ENCODE measurements around the gene ZNF473. TPM values are rescaled to one million over a fixed set of nuclear protein-coding genes. Genes with fewer than 3 reads are reported as not detected.

The ZNF473 gene
- total RNA-seq, 2 experiments from 2014 or later = 2.6 to 2.8 TPM

DNA sequence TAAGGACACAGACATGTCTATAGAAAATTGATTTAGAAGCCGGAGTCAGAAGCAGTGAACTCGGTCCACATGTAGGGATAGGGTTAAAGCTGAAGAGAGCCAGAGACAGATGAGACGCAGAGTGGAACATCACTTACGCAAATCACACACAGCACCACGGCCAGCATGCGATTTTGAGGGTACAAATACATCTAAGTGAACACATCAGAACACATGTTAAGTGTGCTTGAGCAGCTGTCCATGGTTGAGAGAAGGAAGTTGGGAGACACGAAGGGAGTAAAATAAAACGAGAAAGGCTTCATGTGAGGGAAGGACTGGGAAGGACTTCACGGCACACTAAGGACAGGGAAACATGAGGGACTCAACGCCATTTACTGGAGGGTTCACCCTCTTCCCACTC lies 39.5 kb upstream of the ZNF473 start:
- H3K27me3 ChIP-seq (ENCODE audit: control insufficient read depth in 1 of 2, insufficient read depth in 2 of 2, low read length in 2 of 2) = no peaks in the 10 kb centered on the region
- peaks cover 0 to 4% of the 10 kb centered on the region in 2 experiments for H3K9me3 ChIP-seq (ENCODE audit: control insufficient read depth in 1 of 2, insufficient read depth in 1 of 2, low read length in 2 of 2)
- H3K4me3 Mint-ChIP-seq = no peak overlapping the region
- intact Hi-C loops (cut with DNase I, micrococcal nuclease) = no loop called here
- peaks cover 54% of the 10 kb centered on the region for H3K36me3 ChIP-seq (ENCODE audit: insufficient read depth, low read length)
- no peak overlapping the region for H3K27ac ChIP-seq (ENCODE audit: low read depth in 1 of 2, low read length in 2 of 2)
- no peaks in the 10 kb centered on the region for H3K27me3 Mint-ChIP-seq
- ATAC-seq (ENCODE audit: poor library complexity) (no peak), DNase-seq (no peak)
- no peaks in the 10 kb centered on the region for H3K9me3 Mint-ChIP-seq
- POLR2A ChIA-PET = interaction anchor here (0.7 kb wide), 1 partner anchor 10 kb away, joined by 3 read pairs; no protein-coding TSS in a partner anchor
- CTCF ChIA-PET = interaction anchor here (0.5 kb wide), 1 partner anchor 50 kb away, joined by 3 read pairs; no protein-coding TSS in a partner anchor
- peaks cover 83% of the 10 kb centered on the region for H3K36me3 Mint-ChIP-seq (ENCODE audit: low read depth)
- no peak overlapping the region for H3K4me3 ChIP-seq (ENCODE audit: low read length)
- TF ChIP-seq CTCF (IDR thresholded peaks at IDR 0.05) = no peak
- no peak overlapping the region for H3K27ac Mint-ChIP-seq
- no peaks in the 10 kb centered on the region for H3K4me1 Mint-ChIP-seq (ENCODE audit: low read depth)
- H3K4me1 ChIP-seq (ENCODE audit: insufficient read depth, low read length) = no peaks in the 10 kb centered on the region

- Histone ChIP-seq H3K9me3 (ENCODE audit: control insufficient read depth in 1 of 2, insufficient read depth in 1 of 2, low read length in 2 of 2) (peaks cover 0 to 4% of the 10 kb centered on the region in 2 experiments), H3K36me3 (ENCODE audit: insufficient read depth, low read length) (peaks cover 56% of the 10 kb centered on the region), H3K4me1 (ENCODE audit: insufficient read depth, low read length) (no peaks in the 10 kb centered on the region), H3K4me3 (ENCODE audit: low read length) (no peak overlapping the region), H3K27ac (ENCODE audit: low read depth in 1 of 2, low read length in 2 of 2) (no peak overlapping the region), H3K27me3 (ENCODE audit: control insufficient read depth in 1 of 2, insufficient read depth in 2 of 2, low read length in 2 of 2) (no peaks in the 10 kb centered on the region)
- no peaks in the 10 kb centered on the region for H3K9me3 Mint-ChIP-seq
- ATAC-seq (ENCODE audit: poor library complexity) (peak; percentile 81), DNase-seq (peak; percentile 50 to 93 (median 74))
- ChIA-PET POLR2A (interaction anchor here (0.7 kb wide), 1 partner anchor 11 kb away, joined by 3 read pairs; no protein-coding TSS in a partner anchor), CTCF (interaction anchor here (0.5 kb wide), 1 partner anchor 51 kb away, joined by 3 read pairs; no protein-coding TSS in a partner anchor)
- no peaks in the 10 kb centered on the region for H3K27me3 Mint-ChIP-seq
- intact Hi-C loops (cut with DNase I, micrococcal nuclease) = no loop called here
- TF ChIP-seq CTCF (IDR thresholded peaks at IDR 0.05) = no peak
- peaks cover 83% of the 10 kb centered on the region for H3K36me3 Mint-ChIP-seq (ENCODE audit: low read depth)
- peak overlapping the region; percentile 0 for H3K4me3 Mint-ChIP-seq
- H3K4me1 Mint-ChIP-seq (ENCODE audit: low read depth) = no peaks in the 10 kb centered on the region
- no peak overlapping the region for H3K27ac Mint-ChIP-seq
Observed at GRCh38 chr19:49987159-49987698, 38.6 kb upstream of the ZNF473 start.

GRCh38 chr19:49988007-49988406 lies 37.8 kb upstream of the ZNF473 start:
- no peaks in the 10 kb centered on the region for H3K27me3 ChIP-seq (ENCODE audit: control insufficient read depth in 1 of 2, insufficient read depth in 2 of 2, low read length in 2 of 2)
- H3K36me3 ChIP-seq (ENCODE audit: insufficient read depth, low read length) = peaks cover 61% of the 10 kb centered on the region
- no peak overlapping the region for H3K27ac ChIP-seq (ENCODE audit: low read depth in 1 of 2, low read length in 2 of 2)
- H3K36me3 Mint-ChIP-seq (ENCODE audit: low read depth) = peaks cover 91% of the 10 kb centered on the region
- peaks cover 0 to 4% of the 10 kb centered on the region in 2 experiments for H3K9me3 ChIP-seq (ENCODE audit: control insufficient read depth in 1 of 2, insufficient read depth in 1 of 2, low read length in 2 of 2)
- no peak overlapping the region for H3K27ac Mint-ChIP-seq
- no peak overlapping the region for H3K4me3 Mint-ChIP-seq
- no peaks in the 10 kb centered on the region for H3K4me1 ChIP-seq (ENCODE audit: insufficient read depth, low read length)
- H3K4me3 ChIP-seq (ENCODE audit: low read length) = no peak overlapping the region
- no peaks in the 10 kb centered on the region for H3K27me3 Mint-ChIP-seq
- no peaks in the 10 kb centered on the region for H3K4me1 Mint-ChIP-seq (ENCODE audit: low read depth)
- DNase-seq (no peak), ATAC-seq (ENCODE audit: poor library complexity) (no peak)
- intact Hi-C loops (cut with DNase I, micrococcal nuclease) = no loop called here
- POLR2A ChIA-PET = no interaction called here
- CTCF ChIA-PET = no interaction called here
- TF ChIP-seq CTCF (IDR thresholded peaks at IDR 0.05) = no peak
- no peaks in the 10 kb centered on the region for H3K9me3 Mint-ChIP-seq

Measured in CD4-positive, alpha-beta T cell (primary cell).